ENCODE results near the gene DHRS13. TPM values are rescaled to one million over a fixed set of nuclear protein-coding genes. Genes with fewer than 3 reads are reported as not detected.

The DHRS13 gene
- total and polyA plus RNA-seq, 2 donors (not counting 3 experiments of a cell fraction or from before 2014, with no cell fraction given) = 7.2 to 9.3 TPM

DNA sequence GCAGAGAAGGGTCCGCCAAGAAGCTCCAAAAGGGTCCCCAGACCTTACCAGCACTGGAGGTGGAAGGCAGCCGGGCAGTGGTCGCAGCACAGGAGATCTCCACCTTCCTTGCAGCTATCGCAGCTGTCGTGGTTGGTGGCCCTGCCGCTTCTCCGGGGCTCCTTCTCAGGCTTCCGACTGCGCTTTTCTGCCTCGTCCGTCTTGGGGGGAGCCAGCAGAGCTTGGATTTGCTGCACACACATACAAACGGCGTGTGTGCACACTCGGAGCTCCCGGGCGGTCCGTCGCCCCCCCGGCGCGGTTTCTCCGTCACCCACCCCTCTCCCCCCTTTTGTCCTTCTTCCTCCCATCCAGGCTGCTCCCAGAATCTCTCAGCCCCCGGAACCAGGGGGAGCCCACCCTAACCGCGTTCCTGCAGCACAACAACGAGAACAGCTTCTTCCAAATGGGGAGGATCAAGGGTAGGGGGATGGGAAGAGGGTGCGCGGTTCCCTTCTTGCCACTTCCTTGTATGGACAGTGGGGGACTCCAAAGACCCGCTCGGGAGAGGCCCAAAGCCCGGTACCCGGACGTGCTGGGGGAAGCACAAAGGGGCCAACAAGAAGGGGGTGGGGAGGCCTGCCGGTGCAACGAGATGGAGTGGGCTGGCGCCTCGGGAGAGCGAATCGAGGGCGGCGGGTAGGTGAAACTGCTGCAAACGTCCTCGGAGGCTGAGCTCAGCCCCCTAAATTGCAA lies 47.3 kb upstream of the DHRS13 start:
- H3K4me1 ChIP-seq (ENCODE audit: control insufficient read depth, extremely low read depth, insufficient read depth, low read length) = peaks cover 33% of the 10 kb centered on the region
- H4K20me1 ChIP-seq (replicated peaks; ENCODE audit: control insufficient read depth, extremely low read depth, insufficient read depth, low read length) = no peaks in the 10 kb centered on the region
- no peaks in the 10 kb centered on the region for H3K36me3 ChIP-seq (ENCODE audit: control insufficient read depth in 2 of 2, extremely low read depth in 1 of 2, insufficient read depth in 2 of 2, low read length in 2 of 2)
- peak; percentile 54 for DNase-seq (ENCODE audit: low read depth, low spot score)
- POLR2A ChIA-PET = interaction anchor here (0.6 to 1.4 kb wide), 3 partner anchors 10 to 56 kb away, joined by 3 to 5 read pairs (median 4); no protein-coding TSS in a partner anchor
- no peaks in the 10 kb centered on the region for H3K27me3 ChIP-seq (ENCODE audit: control insufficient read depth in 2 of 2, insufficient read depth in 2 of 2, low read length in 2 of 2)
- H3K79me2 ChIP-seq (ENCODE audit: control insufficient read depth, insufficient read depth, low read length) = peaks cover 40% of the 10 kb centered on the region
- peak overlapping the region; percentile 73 for H3K4me2 ChIP-seq (ENCODE audit: insufficient read depth, low read length)
- H3K9ac ChIP-seq (replicated peaks; ENCODE audit: extremely low read depth, insufficient read depth, low read length) = peak overlapping the region; percentile 85
- H3K27ac ChIP-seq (ENCODE audit: insufficient read depth, low read depth, low read length) = peak overlapping the region; percentile 82
- BruUV-seq (replicated peaks) = no TSS peak
- H2AFZ ChIP-seq (ENCODE audit: low read depth, low read length) = peak overlapping the region; percentile 49
- dilution Hi-C loops (cut with MboI; ENCODE audit: extremely low pct_ligation_motif_present, low sequenced_read_pairs) = no loop called here
- CTCF ChIA-PET = interaction anchor here (0.7 to 7.8 kb wide), 14 partner anchors 12 to 230 kb away, joined by 3 to 249 read pairs (median 6); partner anchors contain the start of genes NEK8, RPL23A and TLCD1
- no peaks in the 10 kb centered on the region for H3K9me1 ChIP-seq (replicated peaks; ENCODE audit: control insufficient read depth, extremely low read depth, insufficient read depth, low read length)
- FAIRE-seq = peak; percentile 58
- TF ChIP-seq JUN (IDR thresholded peaks at IDR 0.05; ENCODE audit: borderline replicate concordance, insufficient read depth, insufficient read length, low read depth) (no peak), FOS (IDR thresholded peaks at IDR 0.05; ENCODE audit: borderline replicate concordance, insufficient read depth, low read length) (no peak), POLR2AphosphoS5 (IDR thresholded peaks at IDR 0.05; ENCODE audit: insufficient read depth, low read depth, low read length) (no peak), MYC (IDR thresholded peaks at IDR 0.05; ENCODE audit: low read depth, low read length) (no peak), POLR2A (IDR thresholded peaks at IDR 0.05; ENCODE audit: low read depth, low read length) (no peak), EZH2 (IDR thresholded peaks at IDR 0.05; ENCODE audit: borderline replicate concordance, low read depth, low read length, severe bottlenecking) (no peak), GATA2 (IDR thresholded peaks at IDR 0.05; ENCODE audit: insufficient read depth, insufficient read length, low read depth, low read length) (no peak)
- TF ChIP-seq, protein P1, sequence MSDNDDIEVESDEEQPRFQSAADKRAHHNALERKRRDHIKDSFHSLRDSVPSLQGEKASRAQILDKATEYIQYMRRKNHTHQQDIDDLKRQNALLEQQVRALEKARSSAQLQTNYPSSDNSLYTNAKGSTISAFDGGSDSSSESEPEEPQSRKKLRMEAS (IDR thresholded peaks at IDR 0.05; ENCODE audit: insufficient read depth, insufficient read length) = no peak
- TF ChIP-seq, protein P2, sequence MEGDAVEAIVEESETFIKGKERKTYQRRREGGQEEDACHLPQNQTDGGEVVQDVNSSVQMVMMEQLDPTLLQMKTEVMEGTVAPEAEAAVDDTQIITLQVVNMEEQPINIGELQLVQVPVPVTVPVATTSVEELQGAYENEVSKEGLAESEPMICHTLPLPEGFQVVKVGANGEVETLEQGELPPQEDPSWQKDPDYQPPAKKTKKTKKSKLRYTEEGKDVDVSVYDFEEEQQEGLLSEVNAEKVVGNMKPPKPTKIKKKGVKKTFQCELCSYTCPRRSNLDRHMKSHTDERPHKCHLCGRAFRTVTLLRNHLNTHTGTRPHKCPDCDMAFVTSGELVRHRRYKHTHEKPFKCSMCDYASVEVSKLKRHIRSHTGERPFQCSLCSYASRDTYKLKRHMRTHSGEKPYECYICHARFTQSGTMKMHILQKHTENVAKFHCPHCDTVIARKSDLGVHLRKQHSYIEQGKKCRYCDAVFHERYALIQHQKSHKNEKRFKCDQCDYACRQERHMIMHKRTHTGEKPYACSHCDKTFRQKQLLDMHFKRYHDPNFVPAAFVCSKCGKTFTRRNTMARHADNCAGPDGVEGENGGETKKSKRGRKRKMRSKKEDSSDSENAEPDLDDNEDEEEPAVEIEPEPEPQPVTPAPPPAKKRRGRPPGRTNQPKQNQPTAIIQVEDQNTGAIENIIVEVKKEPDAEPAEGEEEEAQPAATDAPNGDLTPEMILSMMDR (IDR thresholded peaks at IDR 0.05; ENCODE audit: extremely low read depth in 1 of 2, insufficient read depth in 1 of 2, low read depth in 1 of 2, low read length in 2 of 2) = no peak
- intact Hi-C loops (cut with micrococcal nuclease) = loop anchor here (2.0 kb wide), 1 partner anchor 141 kb away; no protein-coding TSS in a partner anchor
- H3K9me3 ChIP-seq (replicated peaks; ENCODE audit: control insufficient read depth, insufficient read depth, low read length) = no peaks in the 10 kb centered on the region
- H3K4me3 ChIP-seq (replicated peaks in 1 of 3; ENCODE audit: insufficient read depth in 1 of 3, low read depth in 1 of 3, low read length in 3 of 3) = peak overlapping the region; percentile 74 to 95 (median 80)

Measured in endothelial cell of umbilical vein (primary cell).